ENCODE results near the gene MUTYH. TPM values are rescaled to one million over a fixed set of nuclear protein-coding genes. Genes with fewer than 3 reads are reported as not detected.

Gene MUTYH
- total RNA-seq, 2 experiments from 2014 or later = 52.6 to 70.1 TPM

- CTCF ChIA-PET (ENCODE audit: unreplicated experiment) = interaction anchor here (0.5 kb wide), 2 partner anchors 59 to 512 kb away, joined by 3 to 5 read pairs; no protein-coding TSS in a partner anchor
- H4K20me1 ChIP-seq (ENCODE audit: insufficient read depth, low read length) = no peaks in the 10 kb centered on the region
- H3K9me2 ChIP-seq (ENCODE audit: insufficient read depth, low read length) = no peaks in the 10 kb centered on the region
- H3K9me3 ChIP-seq (ENCODE audit: low read length) = no peaks in the 10 kb centered on the region; the same call in 1 of the 2 replicates
- peaks cover 11% of the 10 kb centered on the region; the same call in 1 of the 2 replicates for H3K79me2 ChIP-seq (ENCODE audit: insufficient read depth, low read depth, low read length)
- no peak overlapping the region for H3K27ac ChIP-seq (ENCODE audit: low read depth, low read length, poor library complexity, severe bottlenecking)
- BruUV-seq (replicated peaks) = no TSS peak
- POLR2A ChIA-PET = interaction anchor here (0.6 to 1.5 kb wide), 3 partner anchors 11 to 910 kb away, joined by 3 to 6 read pairs (median 5); no protein-coding TSS in a partner anchor
- peaks cover 30% of the 10 kb centered on the region for H3K36me3 ChIP-seq (ENCODE audit: insufficient read depth, low read length)
- H3K4me2 ChIP-seq (ENCODE audit: low read length) = peak overlapping the region; percentile 22
- TF ChIP-seq CTCF (conservative IDR thresholded peaks at IDR 0.05; ENCODE audit: low read length) = peak; percentile 58
- no peak for TF ChIP-seq EZH2phosphoT487 (IDR thresholded peaks at IDR 0.05; ENCODE audit: borderline replicate concordance, low read depth, low read length)
- peaks cover 25% of the 10 kb centered on the region for H3K4me1 ChIP-seq (ENCODE audit: insufficient read depth, low read length, poor library complexity, severe bottlenecking)
- H3K4me3 ChIP-seq (ENCODE audit: low read depth, low read length, poor library complexity, severe bottlenecking) = no peak overlapping the region
- peak; percentile 44 for DNase-seq (ENCODE audit: low spot score)
- intact Hi-C loops (cut with micrococcal nuclease; ENCODE audit: unreplicated experiment) = no loop called here
- no peak overlapping the region for H2AFZ ChIP-seq (ENCODE audit: low read length)
Observed at GRCh38 chr1:45334308-45335245, 5.7 kb downstream of the MUTYH start.

- Histone ChIP-seq H3K4me3 (ENCODE audit: low read depth, low read length, poor library complexity, severe bottlenecking) (no peak overlapping the region), H2AFZ (ENCODE audit: low read length) (no peak overlapping the region), H3K27ac (ENCODE audit: low read depth, low read length, poor library complexity, severe bottlenecking) (no peak overlapping the region), H4K20me1 (ENCODE audit: insufficient read depth, low read length) (no peaks in the 10 kb centered on the region), H3K9me2 (ENCODE audit: insufficient read depth, low read length) (no peaks in the 10 kb centered on the region), H3K79me2 (ENCODE audit: insufficient read depth, low read depth, low read length) (peaks cover 5% of the 10 kb centered on the region; the same call in 1 of the 2 replicates), H3K36me3 (ENCODE audit: insufficient read depth, low read length) (peaks cover 22% of the 10 kb centered on the region), H3K9me3 (ENCODE audit: low read length) (no peaks in the 10 kb centered on the region), H3K4me1 (ENCODE audit: insufficient read depth, low read length, poor library complexity, severe bottlenecking) (peaks cover 28% of the 10 kb centered on the region), H3K4me2 (ENCODE audit: low read length) (no peak overlapping the region)
- ChIA-PET POLR2A (no interaction called here), CTCF (ENCODE audit: unreplicated experiment) (no interaction called here)
- BruUV-seq (replicated peaks) = no TSS peak
- intact Hi-C loops (cut with micrococcal nuclease; ENCODE audit: unreplicated experiment) = no loop called here
- TF ChIP-seq EZH2phosphoT487 (IDR thresholded peaks at IDR 0.05; ENCODE audit: borderline replicate concordance, low read depth, low read length) = no peak
- no peak for TF ChIP-seq CTCF (conservative IDR thresholded peaks at IDR 0.05; ENCODE audit: low read length)
- DNase-seq (ENCODE audit: low spot score) = no peak
Observed at GRCh38 chr1:45332346-45332720, 7.9 kb downstream of the MUTYH start.
